Activated B cell treated with CpG ODN at 0.5 μM for 24 hours (primary cell): ENCODE data around the gene GCNT2. TPM values are rescaled to one million over a fixed set of nuclear protein-coding genes. Genes with fewer than 3 reads are reported as not detected.

Experiments used
- ATAC-seq: fragments of 200-7000 bp; cut with Tn5 transposase; one replicate; pipeline ENCODE4 v1.10.0; 2021; ENCODE audit warnings: low read depth, mild to moderate bottlenecking, moderate library complexity
- CTCF ChIA-PET: fragments of 350-600 bp; sonication (Branson Sonifier 250); formaldehyde crosslinking; loops from one replicate; lab custom pipeline; 2021; ENCODE audit warnings: antibody characterized with exemption; lab: Charles Lee
- POLR2A ChIA-PET: fragments of 350-600 bp; sonication (Branson Sonifier 250); formaldehyde crosslinking; loops from one replicate; lab custom pipeline; 2021; ENCODE audit warnings: antibody characterized with exemption; lab: Charles Lee
- DNase-seq: peaks from one replicate; pipeline ENCODE4 v3.0.0; 2022
- H3K27ac Mint-ChIP-seq: one replicate; pipeline ENCODE4 v1.8.0; 2020; ENCODE audit warnings: mixed read lengths
- H3K27me3 Mint-ChIP-seq: one replicate; pipeline ENCODE4 v1.8.0; 2021; ENCODE audit warnings: mixed read lengths
- H3K36me3 Mint-ChIP-seq: one replicate; pipeline ENCODE4 v1.8.0; 2021; ENCODE audit warnings: low read depth, mixed read lengths
- H3K4me1 Mint-ChIP-seq: one replicate; pipeline ENCODE4 v1.8.0; 2021; ENCODE audit warnings: mixed read lengths
- H3K4me3 Mint-ChIP-seq: one replicate; pipeline ENCODE4 v1.8.0; 2020; ENCODE audit warnings: mild to moderate bottlenecking, mixed read lengths
- H3K9me3 Mint-ChIP-seq: one replicate; pipeline ENCODE4 v1.8.0; 2020; ENCODE audit warnings: mixed read lengths
- CTCF ChIP-seq: fragments of 200-600 bp; IDR thresholded peaks from one replicate; pipeline ENCODE4 v1.8.0; 2022; ENCODE audit warnings: antibody characterized with exemption, mild to moderate bottlenecking
- intact Hi-C: fragments of 100-400 bp; cut with micrococcal nuclease; formaldehyde crosslinking; loops from one replicate; pipeline ENCODE4 v1.15.1; 2024
- total RNA-seq: library from RNA; stranded (reverse); gene quantifications from 2 replicates; pipeline ENCODE4 v1.2.3, GENCODE V29; 2022

Gene GCNT2
- total RNA-seq, 1 donor from 2014 or later: 25.9 TPM

GRCh38 chr6:10520468-10520867 is 683 bp upstream of the GCNT2 start:
- peak overlapping the region; percentile 51 for H3K4me3 Mint-ChIP-seq
- no peaks in the 10 kb centered on the region for H3K9me3 Mint-ChIP-seq
- ChIA-PET CTCF (interaction anchor here (0.7 to 1.2 kb wide), 2 partner anchors 10 to 281 kb away, joined by 3 to 5 read pairs; no protein-coding TSS in a partner anchor), POLR2A (no interaction called here)
- TF ChIP-seq CTCF: no peak
- DNase-seq (no peak), ATAC-seq (no peak)
- H3K4me1 Mint-ChIP-seq: peaks cover 34% of the 10 kb centered on the region
- H3K36me3 Mint-ChIP-seq: no peaks in the 10 kb centered on the region
- intact Hi-C loops: loop anchor here (1.0 kb wide), 1 partner anchor 8 kb away; no protein-coding TSS in a partner anchor
- H3K27me3 Mint-ChIP-seq: no peaks in the 10 kb centered on the region
- H3K27ac Mint-ChIP-seq: no peak overlapping the region

- Mint-ChIP-seq H3K4me1 (peaks cover 38% of the 10 kb centered on the region), H3K27ac (no peak overlapping the region), H3K4me3 (no peak overlapping the region), H3K27me3 (no peaks in the 10 kb centered on the region), H3K36me3 (no peaks in the 10 kb centered on the region), H3K9me3 (no peaks in the 10 kb centered on the region)
- CTCF ChIA-PET: interaction anchor here (1.1 kb wide), 1 partner anchor 12 kb away, joined by 3 read pairs; no protein-coding TSS in a partner anchor
- POLR2A ChIA-PET: interaction anchor here (1.2 to 1.6 kb wide), 3 partner anchors 13 to 172 kb away, joined by 4 to 7 read pairs (median 5); partner anchors contain the start of genes C6orf52 and PAK1IP1
- ATAC-seq (no peak), DNase-seq (no peak)
- TF ChIP-seq CTCF: no peak
- intact Hi-C loops: no loop called here
Measured at GRCh38 chr6:10522929-10523573, 1.9 kb downstream of the GCNT2 start.

- Mint-ChIP-seq H3K4me1 (peaks cover 53% of the 10 kb centered on the region), H3K4me3 (no peak overlapping the region), H3K27me3 (no peaks in the 10 kb centered on the region), H3K27ac (no peak overlapping the region), H3K9me3 (no peaks in the 10 kb centered on the region), H3K36me3 (peaks cover 11% of the 10 kb centered on the region)
- intact Hi-C loops: loop anchor here (5.0 kb wide), 2 partner anchors 124 to 376 kb away; no protein-coding TSS in a partner anchor
- DNase-seq: no peak
- CTCF ChIA-PET: no interaction called here
- ATAC-seq: no peak
- no peak for TF ChIP-seq CTCF
- POLR2A ChIA-PET: interaction anchor here (0.7 to 2.4 kb wide), 2 partner anchors 10 to 13 kb away, joined by 3 to 8 read pairs; no protein-coding TSS in a partner anchor
Measured at GRCh38 chr6:10526156-10526555, 5.0 kb downstream of the GCNT2 start.

GRCh38 chr6:10528158-10528981 is 7.2 kb downstream of the GCNT2 start:
- H3K4me3 Mint-ChIP-seq: peak overlapping the region; percentile 97
- CTCF ChIA-PET: interaction anchor here (1.2 to 4.0 kb wide), 2 partner anchors 18 to 166 kb away, joined by 4 to 21 read pairs; partner anchors contain the start of genes C6orf52 and PAK1IP1
- peaks cover 14% of the 10 kb centered on the region for H3K36me3 Mint-ChIP-seq
- POLR2A ChIA-PET: interaction anchor here (1.2 to 5.1 kb wide), 4 partner anchors 8 to 192 kb away, joined by 3 to 38 read pairs (median 8); partner anchors contain the start of genes C6orf52 and PAK1IP1
- intact Hi-C loops: loop anchor here (1.0 to 5.0 kb wide), 8 partner anchors 8 to 374 kb away; partner anchors contain the start of genes C6orf52, MAK and PAK1IP1
- no peaks in the 10 kb centered on the region for H3K27me3 Mint-ChIP-seq
- DNase-seq: no peak
- H3K9me3 Mint-ChIP-seq: no peaks in the 10 kb centered on the region
- TF ChIP-seq CTCF: no peak
- peak; percentile 57 for ATAC-seq
- peaks cover 65% of the 10 kb centered on the region for H3K4me1 Mint-ChIP-seq
- peak overlapping the region; percentile 96 for H3K27ac Mint-ChIP-seq
